Endodermal cell (in vitro differentiated cells): ENCODE measurements around the gene WSCD1. TPM values are rescaled to one million over a fixed set of nuclear protein-coding genes. Genes with fewer than 3 reads are reported as not detected.

Experiments used
- DNase-seq: peaks from one replicate; pipeline ENCODE4 v3.0.0-alpha.2; 2017
- H3K27ac ChIP-seq: 2 replicates; pipeline ENCODE4 v1.5.1; 2013; ENCODE audit warnings: mild to moderate bottlenecking, low read depth, low read length, moderate library complexity
- H3K27me3 ChIP-seq: 2 replicates; pipeline ENCODE4 v1.6.1; 2013; ENCODE audit warnings: mild to moderate bottlenecking, low read length, moderate library complexity; ENCODE audit not compliant: insufficient read depth, control insufficient read depth, poor library complexity, severe bottlenecking
- H3K36me3 ChIP-seq: 2 replicates; pipeline ENCODE4 v1.7.0; 2013; ENCODE audit warnings: mild to moderate bottlenecking, low read length, moderate library complexity; ENCODE audit not compliant: control insufficient read depth, insufficient read depth
- H3K4me1 ChIP-seq: one replicate; pipeline ENCODE4 v1.7.0; 2013; ENCODE audit warnings: low read length; ENCODE audit not compliant: control insufficient read depth, insufficient read depth
- H3K4me3 ChIP-seq: 2 replicates; pipeline ENCODE4 v1.5.1; 2013; ENCODE audit warnings: mild to moderate bottlenecking, low read length, moderate library complexity
- H3K9ac ChIP-seq: 2 replicates; pipeline ENCODE4 v1.6.1; 2013; ENCODE audit warnings: mild to moderate bottlenecking, low read length, moderate library complexity; ENCODE audit not compliant: poor library complexity, severe bottlenecking; ENCODE audit errors: extremely low read depth
- H3K9me3 ChIP-seq: 2 replicates; pipeline ENCODE4 v1.6.1; 2013; ENCODE audit warnings: mild to moderate bottlenecking, low read length, moderate library complexity; ENCODE audit not compliant: control insufficient read depth
- H3K27ac Mint-ChIP-seq: 2 replicates; pipeline ENCODE4 v1.8.0; 2020; ENCODE audit warnings: mixed read lengths
- H3K27me3 Mint-ChIP-seq: 2 replicates; pipeline ENCODE4 v1.8.0; 2021; ENCODE audit warnings: mild to moderate bottlenecking, mixed read lengths; ENCODE audit not compliant: insufficient read depth
- H3K36me3 Mint-ChIP-seq: 2 replicates; pipeline ENCODE4 v1.8.0; 2020; ENCODE audit warnings: low read depth, mixed read lengths
- H3K4me1 Mint-ChIP-seq: 2 replicates; pipeline ENCODE4 v1.8.0; 2020; ENCODE audit warnings: mixed read lengths
- H3K4me3 Mint-ChIP-seq: 2 replicates; pipeline ENCODE4 v1.8.0; 2020; ENCODE audit warnings: mild to moderate bottlenecking, moderate library complexity, mixed read lengths
- H3K9me3 Mint-ChIP-seq: 2 replicates; pipeline ENCODE4 v1.8.0; 2020; ENCODE audit warnings: mild to moderate bottlenecking, mixed read lengths
- CTCF ChIP-seq: fragments of 200-600 bp; sonication (generic); conservative IDR thresholded peaks from 2 replicates; pipeline ENCODE4 v1.5.0; 2021; ENCODE audit warnings: antibody characterized with exemption, mild to moderate bottlenecking
- WGBS, 2 experiments: methylation state at CpG; one replicate each; pipeline versions ENCODE4 v1.1.5 to v1.1.7; 2013; ENCODE audit warnings: missing lambda C conversion rate in 2 of 2, mixed read lengths in 1 of 2; ENCODE audit not compliant: insufficient coverage in 1 of 2, insufficient read length in 1 of 2; 5-methylcytosine and 5-hydroxymethylcytosine counted together
- total RNA-seq, 2 donors: library from RNA; stranded (reverse); fragmentation: NEBNext Ultra II Directional in 1 of 2; extraction: Animal tissue kit (Norgen Biotek cat#: 25700) in 1 of 2; gene quantifications; 2 replicates in 1 of 2; 3 replicates in 1 of 2; pipeline ENCODE4 v1.2.1, GENCODE V29; 2021

Gene WSCD1
- total RNA-seq, 2 donors from 2014 or later = 6.5 to 7.7 TPM

- no peak for TF ChIP-seq CTCF
- Mint-ChIP-seq H3K27ac (no peak overlapping the region), H3K36me3 (peaks cover 3% of the 10 kb centered on the region), H3K27me3 (peaks cover 98% of the 10 kb centered on the region), H3K9me3 (peaks cover 19% of the 10 kb centered on the region), H3K4me1 (no peaks in the 10 kb centered on the region), H3K4me3 (no peak overlapping the region)
- peaks cover 13% of the 10 kb centered on the region for H3K9me3 ChIP-seq
- H3K9ac ChIP-seq = no peak overlapping the region
- no peak overlapping the region for H3K27ac ChIP-seq
- H3K4me3 ChIP-seq = no peak overlapping the region
- 96 to 98% methylated on average over 27 to 34 of the region's 34 CpGs for WGBS, 2 experiments
- H3K27me3 ChIP-seq = peaks cover 24% of the 10 kb centered on the region
- no peaks in the 10 kb centered on the region for H3K4me1 ChIP-seq
- peak; percentile 26 for DNase-seq
- H3K36me3 ChIP-seq = no peaks in the 10 kb centered on the region
Measured at GRCh38 chr17:6120351-6120750, 50.2 kb downstream of the WSCD1 start.

DNA sequence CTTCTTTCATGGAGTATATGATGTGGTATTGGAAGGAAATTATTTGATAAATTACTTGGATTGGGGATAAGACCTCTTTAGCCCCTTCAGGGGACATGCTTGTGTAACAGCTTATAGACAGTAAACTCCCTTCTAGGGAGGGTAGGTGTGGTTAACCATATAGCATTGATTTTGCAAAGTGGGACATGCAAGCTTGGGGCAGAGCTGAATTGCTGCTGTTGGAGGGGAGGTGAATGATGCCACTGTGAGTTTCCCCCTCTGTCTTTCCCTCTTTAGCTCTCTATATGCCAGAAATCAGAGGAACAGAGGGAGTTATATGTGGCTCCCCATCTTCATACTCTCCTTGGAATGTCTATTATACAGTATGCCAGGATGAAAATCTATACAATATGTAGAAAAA lies 54.7 kb downstream of the WSCD1 start:
- no peaks in the 10 kb centered on the region for H3K36me3 Mint-ChIP-seq
- H3K27ac ChIP-seq = no peak overlapping the region
- TF ChIP-seq CTCF = no peak
- peaks cover 12% of the 10 kb centered on the region for H3K27me3 ChIP-seq
- DNase-seq = peak; percentile 3
- no peaks in the 10 kb centered on the region for H3K4me1 Mint-ChIP-seq
- H3K9me3 Mint-ChIP-seq = peaks cover 18% of the 10 kb centered on the region
- peaks cover 87% of the 10 kb centered on the region for H3K27me3 Mint-ChIP-seq
- no peaks in the 10 kb centered on the region for H3K4me1 ChIP-seq
- no peaks in the 10 kb centered on the region for H3K36me3 ChIP-seq
- H3K9ac ChIP-seq = no peak overlapping the region
- H3K4me3 Mint-ChIP-seq = no peak overlapping the region
- peaks cover 5% of the 10 kb centered on the region for H3K9me3 ChIP-seq
- H3K27ac Mint-ChIP-seq = no peak overlapping the region
- H3K4me3 ChIP-seq = no peak overlapping the region

GRCh38 chr17:6126768-6127167 lies 56.6 kb downstream of the WSCD1 start:
- peak; percentile 1 for DNase-seq

More at GRCh38 chr17:6126768-6127167, 56.6 kb downstream of the WSCD1 start:
- Histone ChIP-seq H3K9me3 (peaks cover 5% of the 10 kb centered on the region), H3K36me3 (no peaks in the 10 kb centered on the region), H3K4me3 (no peak overlapping the region), H3K4me1 (no peaks in the 10 kb centered on the region), H3K27me3 (peaks cover 8% of the 10 kb centered on the region), H3K9ac (no peak overlapping the region), H3K27ac (no peak overlapping the region)
- H3K27me3 Mint-ChIP-seq = peaks cover 85% of the 10 kb centered on the region
- H3K9me3 Mint-ChIP-seq = peaks cover 18% of the 10 kb centered on the region
- WGBS, 2 experiments = 94 to 100% methylated on average over 1 of the region's 1 CpG
- H3K36me3 Mint-ChIP-seq = no peaks in the 10 kb centered on the region
- H3K4me1 Mint-ChIP-seq = no peaks in the 10 kb centered on the region
- TF ChIP-seq CTCF = no peak
- no peak overlapping the region for H3K27ac Mint-ChIP-seq
- no peak overlapping the region for H3K4me3 Mint-ChIP-seq
